Fibroblast of lung (primary cell): ENCODE results near the gene UNC45A.

Experiments used
- CTCF ChIP-seq, 2 donors: IDR thresholded peaks in 1 of 2; conservative IDR thresholded peaks in 1 of 2; 1 replicate in 1 of 2; 2 replicates in 1 of 2; pipeline ENCODE4 v1.5.1; 2011 to 2012; ENCODE audit warnings: low read length in 2 of 2, control low read depth in 1 of 2, inconsistent platforms in 1 of 2, low read depth in 1 of 2, mild to moderate bottlenecking in 1 of 2
- EZH2 ChIP-seq: IDR thresholded peaks from 2 replicates; pipeline ENCODE4 v1.5.1; 2012; ENCODE audit warnings: low read length, control low read depth, mild to moderate bottlenecking; ENCODE audit errors: missing control alignments

- TF ChIP-seq CTCF (conservative IDR thresholded peaks at IDR 0.05 in 1 of 2, IDR thresholded peaks at IDR 0.05 in 1 of 2; ENCODE audit: low read depth in 1 of 2, low read length in 2 of 2) (no peak), EZH2 (no peak)
These were observed 22.1 kb downstream of the UNC45A start for GRCh38 chr15:90957031-90957790.
